Testis (tissue), 3 donors: Measurements from ENCODE around the gene SERPING1. TPM values are rescaled to one million over a fixed set of nuclear protein-coding genes. Genes with fewer than 3 reads are reported as not detected.

Source experiments
- DNase-seq: peaks from one replicate; pipeline ENCODE4 v3.0.0-alpha.2; 2019
- H3K27ac ChIP-seq, 2 donors: fragments of 200-600 bp; sonication (generic); one replicate each; pipeline ENCODE4 v1.5.1; 2019
- H3K27me3 ChIP-seq: fragments of 200-600 bp; sonication (generic); one replicate; pipeline ENCODE4 v1.5.1; 2019
- H3K36me3 ChIP-seq: fragments of 200-600 bp; sonication (generic); one replicate; pipeline ENCODE4 v1.5.1; 2017; ENCODE audit warnings: low read depth; ENCODE audit errors: missing control alignments
- H3K4me1 ChIP-seq: fragments of 200-600 bp; sonication (generic); one replicate; pipeline ENCODE4 v1.5.1; 2019
- H3K4me3 ChIP-seq, 2 donors: fragments of 200-600 bp; sonication (generic); one replicate each; pipeline ENCODE4 v1.5.1; 2017 to 2019
- H3K9me3 ChIP-seq: fragments of 200-600 bp; sonication (generic); one replicate; pipeline ENCODE4 v1.5.1; 2017
- CTCF ChIP-seq, 3 experiments: fragments of 450-650 bp in 2 of 3; fragments of 200-600 bp in 1 of 3; sonication (generic) in 1 of 3; IDR thresholded peaks; one replicate each; pipeline ENCODE4 v1.5.1; 2016 to 2019; ENCODE audit warnings: antibody characterized with exemption in 3 of 3, mild to moderate bottlenecking in 2 of 3, moderate library complexity in 1 of 3
- POLR2A ChIP-seq: fragments of 450-650 bp; IDR thresholded peaks from one replicate; pipeline ENCODE4 v1.6.1; 2017; ENCODE audit warnings: antibody characterized with exemption, mild to moderate bottlenecking, moderate library complexity
- WGBS, 2 donors: methylation state at CpG; one replicate each; pipeline ENCODE4 v1.1.5; 2018; 5-methylcytosine and 5-hydroxymethylcytosine counted together
- intact Hi-C: fragments of 100-400 bp; cut with DNase I; formaldehyde crosslinking; loops from one replicate; pipeline ENCODE4 v1.15.1; 2023; ENCODE audit warnings: low total_unique reads
- polyA plus RNA-seq: library from polyadenylated mRNA; stranded (reverse); fragments of 350-450 nt; fragmentation: Illumina TruSeq; extraction: RNeasy Lipid Tissue Mini Kit (QIAGEN cat#74804); gene quantifications from one replicate; pipeline ENCODE4 v1.2.3, GENCODE V29; 2014; ENCODE audit warnings: low read depth, low replicate concordance; ENCODE audit not compliant: insufficient read depth
- total RNA-seq, 2 donors: library from RNA; depleted of rRNA; stranded (reverse); fragments of >200 nt; gene quantifications; one replicate each; pipeline ENCODE4 v1.2.3, GENCODE V29; 2016

SERPING1 gene
- total and polyA plus RNA-seq, 3 donors from 2014 or later = 53.6 to 273 (median 113) TPM

DNA sequence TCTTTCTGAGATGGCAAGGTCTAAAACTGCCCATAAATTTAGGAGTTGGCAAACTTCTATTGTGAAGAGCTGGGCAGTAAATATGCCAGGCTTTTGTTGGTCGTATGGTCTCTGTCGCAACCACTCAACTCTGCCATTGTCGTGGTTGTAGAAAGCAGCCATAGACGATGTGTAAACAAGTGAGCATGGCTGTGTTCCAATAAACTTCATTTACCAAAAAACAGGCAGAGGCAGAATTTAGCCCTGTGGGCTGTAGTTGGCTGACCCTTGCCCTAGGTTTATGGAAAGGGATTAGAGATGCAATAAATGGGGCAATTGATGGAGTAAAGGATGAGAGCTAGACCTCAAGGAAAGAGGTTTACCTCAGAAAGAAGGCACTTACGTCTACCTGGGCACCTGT lies 34.6 kb downstream of the SERPING1 start:
- Histone ChIP-seq H3K4me1 (no peaks in the 10 kb centered on the region), H3K9me3 (no peaks in the 10 kb centered on the region), H3K27ac (no peak overlapping the region), H3K4me3 (no peak overlapping the region), H3K27me3 (no peaks in the 10 kb centered on the region), H3K36me3 (no peaks in the 10 kb centered on the region)
- intact Hi-C loops = no loop called here
- DNase-seq = no peak
- 72 to 77% methylated on average over 5 of the region's 5 CpGs for WGBS, 2 donors
- TF ChIP-seq POLR2A = no peak
- no peak for TF ChIP-seq CTCF (IDR thresholded peaks at IDR 0.05)

- Histone ChIP-seq H3K27me3 (no peaks in the 10 kb centered on the region), H3K36me3 (no peaks in the 10 kb centered on the region), H3K4me1 (peaks cover 8% of the 10 kb centered on the region), H3K4me3 (no peak overlapping the region), H3K27ac (no peak overlapping the region), H3K9me3 (no peaks in the 10 kb centered on the region)
- WGBS, 2 donors = 74 to 80% methylated on average over 6 of the region's 6 CpGs
- DNase-seq = no peak
- no peak for TF ChIP-seq CTCF (IDR thresholded peaks at IDR 0.05)
- no peak for TF ChIP-seq POLR2A
- intact Hi-C loops = no loop called here
Measured at GRCh38 chr11:57633394-57634070, 36.0 kb downstream of the SERPING1 start.

GRCh38 chr11:57634311-57634710 lies 36.8 kb downstream of the SERPING1 start:
- no peaks in the 10 kb centered on the region for H3K36me3 ChIP-seq
- DNase-seq = no peak
- no peak for TF ChIP-seq POLR2A
- no peak for TF ChIP-seq CTCF (IDR thresholded peaks at IDR 0.05)
- no peak overlapping the region for H3K27ac ChIP-seq
- H3K27me3 ChIP-seq = no peaks in the 10 kb centered on the region
- H3K9me3 ChIP-seq = no peaks in the 10 kb centered on the region
- peaks cover 10% of the 10 kb centered on the region for H3K4me1 ChIP-seq
- H3K4me3 ChIP-seq = no peak overlapping the region
- intact Hi-C loops = no loop called here

DNA sequence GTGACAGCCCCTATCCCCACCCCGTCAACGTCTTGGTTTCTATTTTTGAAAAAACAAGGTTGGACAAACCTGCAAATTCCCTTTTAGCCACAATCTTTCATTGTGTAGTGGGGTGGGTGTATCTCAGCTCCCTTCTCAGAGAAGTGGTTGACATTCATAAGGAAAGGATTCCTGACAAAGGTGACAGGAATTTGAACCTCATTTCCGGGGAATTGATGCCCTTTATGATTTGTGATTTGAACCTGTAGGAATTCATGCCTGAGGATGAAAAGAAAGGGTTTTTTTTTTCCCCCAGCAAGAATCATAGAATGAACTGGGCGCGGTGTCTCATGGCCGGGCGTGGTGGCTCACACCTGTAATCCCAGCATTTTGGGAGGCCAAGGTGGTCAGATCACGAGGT lies 37.8 kb downstream of the SERPING1 start:
- no peak overlapping the region for H3K4me3 ChIP-seq
- H3K36me3 ChIP-seq = no peaks in the 10 kb centered on the region
- H3K27ac ChIP-seq = no peak overlapping the region
- intact Hi-C loops = loop anchor here (5.0 kb wide), 1 partner anchor 68 kb away; the partner anchor contains the start of gene UBE2L6
- WGBS, 2 donors = 80 to 83% methylated on average over 8 of the region's 8 CpGs
- TF ChIP-seq POLR2A = no peak
- TF ChIP-seq CTCF (IDR thresholded peaks at IDR 0.05) = no peak
- H3K4me1 ChIP-seq = peaks cover 19% of the 10 kb centered on the region
- no peaks in the 10 kb centered on the region for H3K9me3 ChIP-seq
- no peaks in the 10 kb centered on the region for H3K27me3 ChIP-seq
- DNase-seq = no peak

DNA sequence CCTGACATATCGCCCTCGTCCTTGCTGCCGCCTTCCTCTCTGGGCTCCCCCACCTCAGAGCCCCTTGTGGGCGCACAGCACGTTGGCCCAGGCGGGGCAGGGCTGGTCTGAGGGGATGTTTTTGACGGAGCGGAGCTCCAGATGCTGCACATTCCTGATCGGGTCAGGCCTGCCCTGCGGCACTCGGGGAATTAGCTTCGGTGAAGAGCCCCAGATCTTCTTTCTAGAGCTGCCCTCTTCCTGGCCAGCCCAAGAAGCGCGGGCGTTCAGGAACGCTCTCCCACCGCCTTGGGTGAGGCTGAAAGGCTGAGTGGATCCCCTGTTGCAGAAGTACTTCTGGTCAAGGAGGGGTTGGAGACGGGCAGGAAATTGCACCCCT lies 40.1 kb downstream of the SERPING1 start:
- no peaks in the 10 kb centered on the region for H3K27me3 ChIP-seq
- H3K4me3 ChIP-seq = peak overlapping the region; percentile 68 to 85
- peak overlapping the region in 1 of 2 donors; percentile 84 for H3K27ac ChIP-seq
- H3K9me3 ChIP-seq = no peaks in the 10 kb centered on the region
- no peaks in the 10 kb centered on the region for H3K36me3 ChIP-seq
- WGBS, 2 donors = 5 to 13% methylated on average over 17 to 18 of the region's 18 CpGs
- TF ChIP-seq POLR2A = no peak
- no peak for TF ChIP-seq CTCF (IDR thresholded peaks at IDR 0.05)
- H3K4me1 ChIP-seq = peaks cover 20% of the 10 kb centered on the region
- intact Hi-C loops = loop anchor here (5.0 kb wide), 1 partner anchor 70 kb away; the partner anchor contains the start of gene UBE2L6
- DNase-seq = no peak
